H1 (cell line): Measurements from ENCODE around the gene PPM1G. TPM values are rescaled to one million over a fixed set of nuclear protein-coding genes. Genes with fewer than 3 reads are reported as not detected.

Source experiments
- ASH2L ChIP-seq: fragments of 200-600, 300-600 bp; sonication (generic); IDR thresholded peaks from one replicate; pipeline ENCODE4 v1.7.1; 2017; ENCODE audit warnings: low read length
- ATF3 ChIP-seq: IDR thresholded peaks from 2 replicates; pipeline ENCODE4 v1.6.1; 2011; ENCODE audit warnings: low read depth, mild to moderate bottlenecking, low read length; ENCODE audit not compliant: insufficient read depth
- EP300 ChIP-seq, 2 experiments: IDR thresholded peaks; 1 replicate in 1 of 2; 2 replicates in 1 of 2; pipeline ENCODE4 v1.6.1; 2011 to 2012; ENCODE audit warnings: low read depth in 2 of 2, low read length in 2 of 2, mild to moderate bottlenecking in 2 of 2, borderline replicate concordance in 1 of 2, inconsistent platforms in 1 of 2, moderate library complexity in 1 of 2
- HDAC2 ChIP-seq, 2 experiments: fragments of 300-600 bp in 1 of 2; sonication (generic) in 1 of 2; IDR thresholded peaks; 2 replicates each; pipeline ENCODE4 v1.6.1; 2011 to 2012; ENCODE audit warnings: low read depth in 2 of 2, low read length in 2 of 2, mild to moderate bottlenecking in 2 of 2, moderate library complexity in 2 of 2, borderline replicate concordance in 1 of 2, inconsistent platforms in 1 of 2
- HDAC6 ChIP-seq: IDR thresholded peaks from one replicate; pipeline ENCODE4 v1.7.1; 2012; ENCODE audit warnings: low read depth, mild to moderate bottlenecking, inconsistent platforms, low read length, moderate library complexity
- KDM4A ChIP-seq: IDR thresholded peaks from one replicate; pipeline ENCODE4 v1.7.1; 2012; ENCODE audit warnings: low read depth, mild to moderate bottlenecking, moderate library complexity, low read length, inconsistent platforms; ENCODE audit not compliant: severe bottlenecking
- KDM5A ChIP-seq: fragments of 200-600 bp; IDR thresholded peaks from 2 replicates; pipeline ENCODE4 v1.7.1; 2012; ENCODE audit warnings: mild to moderate bottlenecking, low read length, inconsistent platforms, mixed read lengths
- MAFK ChIP-seq: IDR thresholded peaks from 2 replicates; pipeline ENCODE4 v1.6.1; 2012; ENCODE audit warnings: low read depth, mild to moderate bottlenecking, improper control_type of control experiment, low read length
- NANOG ChIP-seq: IDR thresholded peaks from 2 replicates; pipeline ENCODE4 v1.6.1; 2011; ENCODE audit warnings: low read length, low read depth, mild to moderate bottlenecking, inconsistent platforms; ENCODE audit not compliant: insufficient read depth, poor library complexity, severe bottlenecking
- RBBP5 ChIP-seq: IDR thresholded peaks from 2 replicates; pipeline ENCODE4 v1.7.1; 2012; ENCODE audit warnings: low read depth, mild to moderate bottlenecking, inconsistent platforms, low read length, moderate library complexity, borderline replicate concordance
- RXRA ChIP-seq: IDR thresholded peaks from 2 replicates; pipeline ENCODE4 v1.6.1; 2011; ENCODE audit warnings: low read depth, mild to moderate bottlenecking, low read length, moderate library complexity; ENCODE audit not compliant: insufficient read depth
- SP4 ChIP-seq: IDR thresholded peaks from 2 replicates; pipeline ENCODE4 v1.6.1; 2012; ENCODE audit warnings: low read length, inconsistent platforms
- SUZ12 ChIP-seq: fragments of 200-600 bp; sonication (generic); IDR thresholded peaks from 2 replicates; pipeline ENCODE4 v1.6.1; 2012; ENCODE audit warnings: mild to moderate bottlenecking, inconsistent platforms, low read length, moderate library complexity, mixed read lengths
- TBP ChIP-seq: IDR thresholded peaks from 2 replicates; pipeline ENCODE4 v1.6.1; 2011; ENCODE audit warnings: low read depth, low read length, improper control_type of control experiment
- YY1 ChIP-seq: IDR thresholded peaks from 2 replicates; pipeline ENCODE4 v1.6.1; 2011; ENCODE audit warnings: low read depth, mild to moderate bottlenecking, low read length
- polyA plus RNA-seq, 7 experiments: library from polyadenylated mRNA; depleted of rRNA in 3 of 7; stranded (reverse) in 5 of 7; unstranded in 2 of 7; fragments of >200 nt in 5 of 7; fragments of 200-250 nt in 2 of 7; gene quantifications; 1 replicate in 5 of 7; 2 replicates in 1 of 7; 4 replicates in 1 of 7; pipeline versions ENCODE4 v1.2.1 to v1.2.3, GENCODE V29; 2011 to 2013; ENCODE audit warnings: missing spikeins in 2 of 7, mixed read lengths in 2 of 7
- total RNA-seq: library from RNA; stranded (reverse); fragmentation: NEBNext Ultra II Directional; extraction: Animal tissue kit (Norgen Biotek cat#: 25700); gene quantifications from 2 replicates; pipeline ENCODE4 v1.2.1, GENCODE V29; 2021
- TF ChIP-seq, protein P1 (sequence below), 3 experiments: IDR thresholded peaks; 1 replicate in 2 of 3; 2 replicates in 1 of 3; pipeline versions ENCODE4 v1.5.1 to v1.6.1; 2011; ENCODE audit warnings: low read length in 3 of 3, mild to moderate bottlenecking in 3 of 3, inconsistent platforms in 2 of 3, low read depth in 1 of 3, moderate library complexity in 1 of 3; ENCODE audit not compliant: insufficient read depth in 1 of 3; ENCODE audit errors: control extremely low read depth in 1 of 3
- TF ChIP-seq, protein P2 (sequence below): IDR thresholded peaks from 2 replicates; pipeline ENCODE4 v1.6.1; 2011; ENCODE audit warnings: low read length, improper control_type of control experiment

The PPM1G gene
- total and polyA plus RNA-seq, 2 of the 8 experiments (the other 6 are each of a cell fraction or from before 2014, with no cell fraction given): 73.3 to 203 TPM

- TF ChIP-seq ASH2L: peak; percentile 76
- TF ChIP-seq EP300 (IDR thresholded peaks at IDR 0.05; ENCODE audit: borderline replicate concordance in 1 of 2, low read depth in 2 of 2, low read length in 2 of 2): peak in 1 of 2 experiments; percentile 42; a peak in 1 of 3 replicates
- peak; percentile 39 to 77; a peak in 3 of 4 replicates for TF ChIP-seq HDAC2 (IDR thresholded peaks at IDR 0.05; ENCODE audit: borderline replicate concordance in 1 of 2, low read depth in 2 of 2, low read length in 2 of 2)
- TF ChIP-seq, protein P1, sequence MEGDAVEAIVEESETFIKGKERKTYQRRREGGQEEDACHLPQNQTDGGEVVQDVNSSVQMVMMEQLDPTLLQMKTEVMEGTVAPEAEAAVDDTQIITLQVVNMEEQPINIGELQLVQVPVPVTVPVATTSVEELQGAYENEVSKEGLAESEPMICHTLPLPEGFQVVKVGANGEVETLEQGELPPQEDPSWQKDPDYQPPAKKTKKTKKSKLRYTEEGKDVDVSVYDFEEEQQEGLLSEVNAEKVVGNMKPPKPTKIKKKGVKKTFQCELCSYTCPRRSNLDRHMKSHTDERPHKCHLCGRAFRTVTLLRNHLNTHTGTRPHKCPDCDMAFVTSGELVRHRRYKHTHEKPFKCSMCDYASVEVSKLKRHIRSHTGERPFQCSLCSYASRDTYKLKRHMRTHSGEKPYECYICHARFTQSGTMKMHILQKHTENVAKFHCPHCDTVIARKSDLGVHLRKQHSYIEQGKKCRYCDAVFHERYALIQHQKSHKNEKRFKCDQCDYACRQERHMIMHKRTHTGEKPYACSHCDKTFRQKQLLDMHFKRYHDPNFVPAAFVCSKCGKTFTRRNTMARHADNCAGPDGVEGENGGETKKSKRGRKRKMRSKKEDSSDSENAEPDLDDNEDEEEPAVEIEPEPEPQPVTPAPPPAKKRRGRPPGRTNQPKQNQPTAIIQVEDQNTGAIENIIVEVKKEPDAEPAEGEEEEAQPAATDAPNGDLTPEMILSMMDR (IDR thresholded peaks at IDR 0.05; ENCODE audit: control extremely low read depth in 1 of 3, insufficient read depth in 1 of 3, low read depth in 1 of 3, low read length in 3 of 3): peak in 2 of 3 experiments; percentile 71 to 87; a peak in 3 of 4 replicates
- no peak for TF ChIP-seq RXRA
- TF ChIP-seq SP4: peak; percentile 88
- TF ChIP-seq, protein P2, sequence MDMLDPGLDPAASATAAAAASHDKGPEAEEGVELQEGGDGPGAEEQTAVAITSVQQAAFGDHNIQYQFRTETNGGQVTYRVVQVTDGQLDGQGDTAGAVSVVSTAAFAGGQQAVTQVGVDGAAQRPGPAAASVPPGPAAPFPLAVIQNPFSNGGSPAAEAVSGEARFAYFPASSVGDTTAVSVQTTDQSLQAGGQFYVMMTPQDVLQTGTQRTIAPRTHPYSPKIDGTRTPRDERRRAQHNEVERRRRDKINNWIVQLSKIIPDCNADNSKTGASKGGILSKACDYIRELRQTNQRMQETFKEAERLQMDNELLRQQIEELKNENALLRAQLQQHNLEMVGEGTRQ: no peak
- peak; percentile 73 for TF ChIP-seq KDM5A
- no peak; the same call in 1 of the 2 replicates for TF ChIP-seq SUZ12
- no peak for TF ChIP-seq MAFK
- TF ChIP-seq HDAC6: no peak
- peak; percentile 82 for TF ChIP-seq TBP
- TF ChIP-seq RBBP5: peak; percentile 76; the same call in 1 of the 2 replicates
- peak; percentile 97 for TF ChIP-seq KDM4A
- TF ChIP-seq ATF3: 0 out of 2 replicates have a peak, but pooled peaks have one; percentile 14
- no peak for TF ChIP-seq NANOG
- peak; percentile 92 for TF ChIP-seq YY1
Observed at GRCh38 chr2:27370026-27370815, 39.2 kb downstream of the PPM1G start, which contains the start of the genes EIF2B4 and SNX17 (continued).
